Measurements from ENCODE around the gene MTHFR. TPM values are rescaled to one million over a fixed set of nuclear protein-coding genes. Genes with fewer than 3 reads are reported as not detected.
A peak's percentile ranks its signal among the peaks of the same experiment; 100 is the strongest.

MTHFR gene
- 27.6 TPM for total RNA-seq

DNA sequence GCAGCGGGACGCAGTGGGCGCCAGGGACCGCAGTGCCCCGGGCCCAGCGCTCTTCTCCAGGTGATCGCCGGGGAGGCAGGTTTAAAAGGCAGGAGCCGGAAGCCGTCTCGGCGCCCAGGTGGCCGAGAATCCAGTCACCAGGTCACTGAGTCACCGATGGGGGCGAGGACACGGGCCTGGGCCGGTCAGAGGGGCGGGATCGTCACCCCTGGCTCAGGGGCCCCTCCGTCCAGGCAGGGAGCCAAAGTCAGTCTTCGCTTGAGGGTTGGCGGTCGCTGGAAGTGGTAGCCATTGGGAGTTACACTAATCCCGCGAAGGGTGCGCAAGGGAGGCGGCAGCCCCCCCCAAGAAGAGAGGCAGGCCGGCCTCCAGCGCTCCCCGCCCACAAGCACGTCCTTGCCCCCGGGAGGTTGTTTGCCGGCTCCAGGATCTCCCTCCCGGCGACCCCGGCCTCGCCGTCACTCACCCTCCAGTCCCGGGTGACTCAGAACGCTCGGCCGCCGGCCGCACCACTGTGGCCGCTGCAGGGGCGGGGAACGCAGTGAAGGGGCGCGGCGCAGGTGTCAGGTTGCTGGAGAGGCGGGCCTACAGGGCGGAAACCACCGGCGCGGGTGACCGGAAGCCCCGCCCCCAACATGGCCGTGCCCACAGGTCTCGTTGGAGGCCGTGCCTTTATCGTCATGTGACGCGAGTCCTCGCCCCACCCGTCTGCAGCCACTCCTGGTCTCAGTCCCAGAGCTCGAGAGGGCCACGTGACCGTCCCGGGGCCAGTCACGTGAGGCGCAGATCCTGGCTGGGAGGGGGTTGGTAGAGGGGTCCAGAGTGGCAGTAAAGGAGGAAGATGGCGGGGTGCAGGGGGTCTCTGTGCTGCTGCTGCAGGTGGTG, at the start of gene MTHFR, which contains the start of gene CLCN6:
TSS of gene MTHFR (minus strand) at position 543 of the 885 bp plus-strand sequence. CDS start 2,848 bp downstream, outside the sequence.
TSS of gene CLCN6 (plus strand) at position 770 of the 885 bp plus-strand sequence. CDS start at position 842, 72 bp downstream.
- DNase-seq: peak; percentile 97

- no peak for DNase-seq
Measured at GRCh38 chr1:11855430-11855829, 49.7 kb upstream of the MTHFR start.

DNA sequence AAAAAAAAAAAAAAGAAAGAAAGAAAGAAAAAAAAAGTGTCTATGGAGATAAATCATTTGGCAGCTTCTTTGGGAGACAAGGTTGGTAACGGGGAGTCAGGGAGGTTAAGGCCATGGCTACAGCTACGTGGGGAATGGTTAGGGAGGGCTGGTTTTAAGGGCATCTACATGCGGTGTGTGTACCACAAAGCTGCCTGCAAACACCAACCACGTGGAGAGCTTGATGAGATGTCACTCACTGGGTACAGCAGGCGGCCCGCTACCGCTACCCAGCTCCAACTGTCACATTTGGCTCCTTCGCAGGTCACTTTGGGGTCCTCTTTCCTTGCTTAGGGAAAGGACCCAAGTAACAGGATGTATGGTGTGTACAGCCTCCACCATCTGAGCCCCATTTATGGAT, 48.8 kb upstream of the MTHFR start:
- no peak for DNase-seq

DNA sequence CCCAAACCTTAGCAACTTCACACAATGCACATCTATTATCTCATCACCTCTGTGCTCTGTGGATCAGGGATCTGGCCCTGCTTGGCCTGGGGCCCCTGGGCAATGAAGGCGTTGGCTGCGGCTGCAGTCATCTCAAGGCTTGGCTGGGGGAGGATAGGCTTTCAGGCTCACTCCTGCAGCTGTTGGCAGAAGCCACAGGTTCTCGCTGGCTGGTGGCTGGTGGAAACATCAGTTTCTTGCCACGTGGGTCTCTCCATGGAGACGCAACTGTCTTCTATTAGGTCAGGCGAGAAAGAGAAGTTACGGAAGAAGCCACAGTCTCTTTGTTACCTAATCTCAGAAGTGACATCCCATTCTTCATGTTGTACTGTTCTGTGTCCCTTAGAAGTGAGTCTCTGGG, 45.4 kb upstream of the MTHFR start:
- DNase-seq: no peak

DNA sequence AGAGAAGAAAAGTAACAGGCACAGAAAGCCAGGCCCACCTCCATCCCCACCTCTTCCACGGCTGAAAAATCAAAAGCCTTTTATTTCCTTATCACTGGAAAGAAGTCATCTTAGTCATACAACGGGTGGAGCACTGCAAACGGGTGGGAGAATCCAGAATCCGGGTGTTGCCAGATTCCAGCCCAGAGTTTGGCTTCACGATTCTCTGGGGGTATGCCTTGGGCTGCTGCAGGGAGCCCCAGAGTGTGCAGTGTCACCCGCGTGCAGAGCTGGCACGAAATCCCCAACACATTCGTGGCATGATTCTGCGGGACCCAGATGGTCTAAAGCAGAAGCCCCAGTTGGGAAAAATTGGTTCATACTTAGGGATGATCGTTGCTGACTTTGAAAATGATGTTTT, 44.4 kb upstream of the MTHFR start:
- no peak for DNase-seq

- DNase-seq: no peak
Measured at GRCh38 chr1:11848373-11848700, 42.6 kb upstream of the MTHFR start.

DNA sequence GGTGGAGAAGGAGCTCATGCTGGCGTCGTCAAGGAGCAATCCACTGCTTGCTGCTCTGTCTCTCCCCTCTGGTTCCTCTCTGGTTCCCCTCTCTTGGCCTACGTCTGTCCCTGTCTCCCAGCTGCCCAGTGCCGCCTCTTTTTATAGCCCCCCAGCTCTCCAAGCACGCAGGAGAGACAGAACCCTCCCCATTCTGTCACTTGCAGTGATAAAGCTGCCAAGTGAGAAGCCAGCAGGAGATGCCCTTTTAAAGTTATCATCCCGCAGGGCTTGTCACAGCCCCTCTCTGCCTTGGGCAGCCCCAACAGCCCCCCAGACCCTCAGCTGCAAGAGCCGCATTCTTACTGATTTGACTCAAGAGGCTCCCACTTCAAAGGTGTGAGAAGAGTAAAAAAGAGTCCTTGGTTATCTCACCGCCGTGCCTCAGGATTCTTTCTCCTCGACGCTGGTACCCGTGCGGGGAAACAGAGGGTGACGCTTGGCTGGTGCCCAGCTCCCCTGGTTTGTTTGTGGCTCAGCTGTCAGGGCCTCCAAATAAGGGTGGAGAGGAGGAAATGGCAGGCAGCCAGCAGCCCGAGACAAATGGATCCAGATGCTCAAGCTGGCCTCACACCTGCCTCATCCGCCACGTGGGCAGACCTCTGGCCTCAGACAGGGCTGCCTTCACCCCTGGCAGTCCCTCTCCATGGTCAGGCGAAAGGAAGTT, 42.1 kb upstream of the MTHFR start, which contains the start of gene NPPA:
TSS of gene NPPA (minus strand) at position 117 of the 706 bp plus-strand sequence. CDS start at position 18, 99 bp downstream.
- DNase-seq: no peak

- DNase-seq: no peak
Measured at GRCh38 chr1:11845641-11846335, 40.0 kb upstream of the MTHFR start.

- DNase-seq: no peak
Measured at GRCh38 chr1:11842154-11843041, 36.6 kb upstream of the MTHFR start.

DNA sequence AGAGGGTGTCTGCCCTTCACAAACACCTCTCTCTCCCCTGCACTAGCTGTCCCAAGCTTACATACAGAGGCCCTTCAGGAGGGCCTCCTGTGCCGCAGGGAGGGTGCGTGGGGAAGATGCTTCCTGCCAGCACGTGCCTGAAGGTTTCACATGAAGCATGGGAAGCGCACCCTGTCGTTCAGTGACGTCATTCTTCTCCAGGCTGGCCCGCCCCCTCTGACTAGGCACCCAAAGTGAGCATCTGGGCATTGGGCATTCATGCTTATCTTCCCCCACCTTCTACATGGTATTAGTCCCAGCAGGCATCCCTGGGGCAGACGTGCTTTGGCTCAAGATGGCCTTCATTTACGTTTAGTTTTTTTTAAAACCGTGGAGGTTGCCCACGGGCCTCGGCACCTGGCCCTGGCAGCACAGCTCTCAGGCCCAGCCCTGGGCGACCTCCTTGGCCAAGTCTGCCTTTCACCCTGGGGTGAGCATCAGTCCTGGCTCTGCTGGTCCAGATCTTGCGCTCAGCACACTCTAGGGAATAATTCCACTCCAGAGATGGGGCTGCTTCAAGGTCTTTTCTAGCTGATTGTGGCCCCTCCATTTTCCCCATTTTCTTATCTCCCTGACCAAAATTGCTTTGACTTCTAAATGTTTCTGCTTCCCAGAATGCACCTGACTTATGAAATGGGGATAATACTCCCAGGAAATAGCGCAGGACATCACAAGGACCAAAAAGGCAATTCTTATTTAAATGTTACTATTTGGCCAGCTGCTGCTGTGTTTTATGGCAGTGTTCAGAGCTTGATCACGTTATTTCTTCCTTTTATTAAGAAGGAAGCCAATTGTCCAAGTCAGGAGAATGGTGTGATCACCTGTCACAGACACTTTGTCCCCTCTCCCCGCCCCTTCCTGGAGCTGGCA, 35.7 kb upstream of the MTHFR start:
- no peak for DNase-seq

- no peak for DNase-seq
Measured at GRCh38 chr1:11839727-11840705, 34.3 kb upstream of the MTHFR start.

DNA sequence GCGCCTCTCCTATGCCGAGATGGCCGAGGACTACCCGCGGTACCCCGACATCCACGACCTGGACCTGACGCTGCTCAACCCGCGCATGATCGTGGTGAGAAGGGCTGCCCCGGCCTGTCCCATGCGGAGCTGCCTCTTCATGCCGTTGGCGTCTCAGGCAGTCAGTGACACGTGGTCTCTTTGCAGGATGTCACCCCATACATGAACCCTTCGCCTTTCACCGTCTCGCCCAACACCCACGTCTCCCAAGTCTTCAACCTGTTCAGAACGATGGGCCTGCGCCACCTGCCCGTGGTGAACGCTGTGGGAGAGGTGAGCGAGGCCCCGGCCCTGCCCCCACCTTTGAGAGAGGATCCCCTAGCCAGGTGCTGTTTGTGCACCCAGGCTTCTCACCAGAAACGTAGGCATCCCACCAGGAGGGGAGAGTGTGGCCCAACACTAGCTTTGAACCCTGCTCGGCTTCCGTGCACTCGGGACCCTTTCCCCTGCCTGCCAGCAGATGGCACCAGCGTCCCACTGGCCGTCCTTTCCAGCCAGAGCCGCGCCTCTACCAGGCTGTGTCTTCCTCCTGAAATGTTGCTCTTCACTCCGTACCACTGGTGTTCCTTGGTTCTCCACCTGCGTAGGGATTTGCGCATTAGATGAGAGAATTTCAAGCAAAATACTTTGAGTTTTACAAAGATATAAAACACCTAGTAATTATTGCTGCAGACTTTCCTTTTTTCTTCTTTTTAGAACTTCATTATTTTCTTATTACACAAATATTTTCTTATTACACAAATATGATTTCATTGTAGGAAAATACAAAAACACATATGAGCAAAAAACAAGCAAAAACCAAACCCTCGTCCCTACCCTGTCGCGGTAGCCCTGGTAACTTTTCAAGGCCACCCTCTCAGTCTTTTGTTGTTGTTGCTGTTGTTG, 32.8 kb upstream of the MTHFR start:
- peak; percentile 56 for DNase-seq

GRCh38 chr1:11837767-11838348, 32.1 kb upstream of the MTHFR start:
- DNase-seq: no peak

- no peak for DNase-seq
Measured at GRCh38 chr1:11836955-11837766, 31.4 kb upstream of the MTHFR start.

GRCh38 chr1:11835441-11836225, 29.9 kb upstream of the MTHFR start:
- no peak for DNase-seq

DNA sequence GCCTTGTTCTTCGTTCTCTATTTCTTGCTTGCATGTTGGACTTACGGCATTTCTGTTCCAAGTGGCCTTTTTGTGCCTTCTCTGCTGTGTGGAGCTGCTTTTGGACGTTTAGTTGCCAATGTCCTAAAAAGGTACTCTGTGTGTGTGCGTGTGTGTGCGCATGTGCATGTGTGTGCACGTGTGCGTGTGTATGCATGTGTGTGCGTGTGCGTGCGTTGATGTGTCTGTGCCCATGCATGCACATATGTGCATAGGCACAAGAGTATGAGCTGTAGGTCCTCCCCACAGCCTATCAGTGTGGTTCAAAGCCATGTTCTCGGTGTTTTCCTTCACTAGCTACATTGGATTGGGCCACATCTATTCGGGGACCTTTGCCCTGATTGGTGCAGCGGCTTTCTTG, 28.1 kb upstream of the MTHFR start:
- DNase-seq: no peak

Measured in occipital lobe (tissue), 2 donors.